SH-SY5Y (cell line): ENCODE data around the gene ZBP1.

Experiments used
- GATA2 ChIP-seq: IDR thresholded peaks from 2 replicates; pipeline ENCODE4 v1.6.1; 2011; ENCODE audit warnings: mild to moderate bottlenecking, low read depth, low read length
- GATA3 ChIP-seq: IDR thresholded peaks from 2 replicates; pipeline ENCODE4 v1.6.1; 2011; ENCODE audit warnings: low read depth, mild to moderate bottlenecking, low read length, moderate library complexity

- TF ChIP-seq GATA2 (no peak), GATA3 (no peak)
These were observed 46.6 kb upstream of the ZBP1 start for GRCh38 chr20:57666834-57667157.
